AG20443 (cell line): ENCODE measurements around the gene TMEM235.
"Not testable (repeated sequence)": the region's sequence is repeated elsewhere in the genome, so short reads cannot be mapped to it uniquely, and the experiment has no call there.

Source experiments
- DNase-seq: peaks from one replicate; pipeline ENCODE4 v3.0.0; 2012; ENCODE audit warnings: low spot score, mixed read lengths

TMEM235 gene

GRCh38 chr17:78238823-78239488, 7.5 kb downstream of the TMEM235 start:
- no peak for DNase-seq

GRCh38 chr17:78239489-78239931, 8.1 kb downstream of the TMEM235 start:
- DNase-seq: no peak

- no peak for DNase-seq
Measured at GRCh38 chr17:78240012-78240655, 8.7 kb downstream of the TMEM235 start.

- DNase-seq: no peak
Measured at GRCh38 chr17:78240839-78241238, 9.4 kb downstream of the TMEM235 start.

- DNase-seq: peak; percentile 38
Measured at GRCh38 chr17:78241277-78242023, 10.0 kb downstream of the TMEM235 start.

GRCh38 chr17:78242024-78242742, 10.8 kb downstream of the TMEM235 start:
- DNase-seq: no peak

GRCh38 chr17:78247304-78247703, 15.9 kb downstream of the TMEM235 start:
- no peak for DNase-seq

GRCh38 chr17:78248051-78248914, 16.9 kb downstream of the TMEM235 start:
- DNase-seq: no peak

- no peak for DNase-seq
Measured at GRCh38 chr17:78249074-78249817, 17.8 kb downstream of the TMEM235 start.

GRCh38 chr17:78249818-78250806, 18.7 kb downstream of the TMEM235 start:
- DNase-seq: no peak

- peak; percentile 98 for DNase-seq
Measured at GRCh38 chr17:78250891-78251772, 19.7 kb downstream of the TMEM235 start.

- no peak for DNase-seq
Measured at GRCh38 chr17:78251773-78252103, 20.3 kb downstream of the TMEM235 start.

GRCh38 chr17:78252111-78252634, 20.7 kb downstream of the TMEM235 start:
- DNase-seq: no peak

- DNase-seq: no peak
Measured at GRCh38 chr17:78252701-78253635, 21.5 kb downstream of the TMEM235 start.

GRCh38 chr17:78253636-78253945, 22.2 kb downstream of the TMEM235 start:
- not testable (repeated sequence) for DNase-seq

GRCh38 chr17:78253946-78254672, 22.7 kb downstream of the TMEM235 start:
- DNase-seq: peak; percentile 95
